ENCODE data around the gene SPATA45. TPM values are rescaled to one million over a fixed set of nuclear protein-coding genes. Genes with fewer than 3 reads are reported as not detected.

SPATA45 gene
- total and polyA plus RNA-seq, 12 donors: 0.56 TPM; not detected in 11

- 48 to 49% methylated on average over 5 of the region's 5 CpGs for WGBS, 2 donors
- peak in 7 of 9 donors; percentile 31 to 56 (median 50) for TF ChIP-seq CTCF (IDR thresholded peaks at IDR 0.05)
- H3K36me3 ChIP-seq: peaks cover 0 to 48% (median 0%) of the 10 kb centered on the region in 9 donors
- DNase-seq: no peak
- H3K27ac ChIP-seq: no peak overlapping the region
- ATAC-seq: no peak
- H3K9me3 ChIP-seq: no peaks in the 10 kb centered on the region
- H3K27me3 ChIP-seq: no peaks in the 10 kb centered on the region
- intact Hi-C loops (cut with DNase I): loop anchor here in 9 of 10 donors (2.0 to 5.0 kb wide), 3 partner anchors 178 to 183 kb away; no protein-coding TSS in a partner anchor
- peaks cover 0 to 13% (median 0%) of the 10 kb centered on the region in 9 donors for H3K4me1 ChIP-seq
- no peak overlapping the region for H3K4me3 ChIP-seq
Observed at GRCh38 chr1:212814537-212815334, 32.7 kb downstream of the SPATA45 start.

- Histone ChIP-seq H3K9me3 (no peaks in the 10 kb centered on the region), H3K4me3 (no peak overlapping the region), H3K36me3 (peaks cover 0 to 98% (median 25%) of the 10 kb centered on the region in 9 donors), H3K27me3 (no peaks in the 10 kb centered on the region), H3K27ac (no peak overlapping the region), H3K4me1 (no peaks in the 10 kb centered on the region)
- ATAC-seq (no peak), DNase-seq (no peak)
- intact Hi-C loops (cut with DNase I): no loop called here
- no peak for TF ChIP-seq CTCF (IDR thresholded peaks at IDR 0.05)
- WGBS, 2 donors: 91 to 93% methylated on average over 3 of the region's 3 CpGs
Observed at GRCh38 chr1:212805767-212806166, 41.7 kb downstream of the SPATA45 start.

GRCh38 chr1:212797681-212798080 lies 49.8 kb downstream of the SPATA45 start:
- 95 to 96% methylated on average over 3 of the region's 3 CpGs for WGBS, 2 donors
- Histone ChIP-seq H3K27ac (no peak overlapping the region), H3K27me3 (no peaks in the 10 kb centered on the region), H3K4me3 (no peak overlapping the region), H3K36me3 (peaks cover 0 to 73% (median 23%) of the 10 kb centered on the region in 9 donors), H3K4me1 (peaks cover 0 to 30% (median 5%) of the 10 kb centered on the region in 9 donors), H3K9me3 (no peaks in the 10 kb centered on the region)
- TF ChIP-seq CTCF (IDR thresholded peaks at IDR 0.05): no peak
- ATAC-seq: no peak
- intact Hi-C loops (cut with DNase I): no loop called here
- DNase-seq: no peak

GRCh38 chr1:212794561-212795014 lies 52.9 kb downstream of the SPATA45 start:
- intact Hi-C loops (cut with DNase I): loop anchor here in 1 of 10 donors (5.0 kb wide), 1 partner anchor 63 kb away; the partner anchor contains the start of gene FLVCR1
- peak in 4 of 8 donors; percentile 22 to 30 (median 24) for ATAC-seq
- Histone ChIP-seq H3K4me1 (peaks cover 0 to 50% (median 23%) of the 10 kb centered on the region in 9 donors), H3K27ac (peak overlapping the region in 2 of 10 donors; percentile 35 to 80), H3K36me3 (peaks cover 0 to 43% (median 16%) of the 10 kb centered on the region in 9 donors), H3K27me3 (no peaks in the 10 kb centered on the region), H3K4me3 (no peak overlapping the region), H3K9me3 (no peaks in the 10 kb centered on the region)
- no peak for DNase-seq
- TF ChIP-seq CTCF (IDR thresholded peaks at IDR 0.05): no peak
- 51 to 75% methylated on average over 1 of the region's 1 CpG for WGBS, 2 donors
